ENCODE results near the gene SEL1L2.
A peak's percentile ranks its signal among the peaks of the same experiment; 100 is the strongest.

Gene SEL1L2

DNA sequence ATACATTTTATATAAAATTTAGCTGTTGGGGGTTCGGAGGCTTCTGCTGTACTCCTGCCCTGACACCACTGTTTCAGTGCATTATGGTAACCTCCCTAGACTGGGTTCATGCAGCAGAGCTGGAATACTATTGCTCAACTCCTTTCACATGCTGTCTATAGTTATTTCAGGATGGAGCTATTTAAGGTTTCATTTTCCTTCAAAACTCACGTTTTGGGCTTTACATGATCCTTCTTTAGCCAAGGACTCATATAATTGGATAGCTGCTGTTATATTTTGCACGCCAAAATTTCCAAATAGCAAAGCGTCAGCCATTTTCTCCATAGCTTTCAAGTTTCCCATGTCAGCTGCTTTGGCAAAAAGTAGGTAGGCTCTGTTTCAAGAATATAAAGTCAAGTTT, 76.8 kb downstream of the SEL1L2 start (continued):
- no peak for TF ChIP-seq MZF1 (tag by site-specific recombination; IDR thresholded peaks at IDR 0.05; ENCODE audit: borderline replicate concordance)

DNA sequence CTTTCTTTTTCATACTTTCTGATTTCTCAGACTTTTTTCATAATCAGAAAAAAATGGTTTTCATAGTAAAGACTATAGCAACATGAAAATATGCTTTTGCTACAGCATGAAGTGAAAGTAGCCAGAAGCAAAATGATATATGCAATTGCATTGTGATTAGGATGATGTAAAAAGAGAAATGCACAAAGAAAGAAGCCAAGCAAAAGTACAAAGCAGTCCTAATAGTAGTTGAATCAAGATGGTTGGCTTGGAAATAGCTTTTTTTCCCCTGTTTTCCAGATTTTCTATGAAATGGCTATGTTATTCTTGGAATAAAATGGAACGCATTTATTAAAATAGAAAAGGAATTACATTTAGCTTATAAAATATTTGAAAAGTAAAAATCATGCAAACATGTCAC, 77.3 kb downstream of the SEL1L2 start:
- no peak for TF ChIP-seq ZNF140 (tag by site-specific recombination; IDR thresholded peaks at IDR 0.05)
- TF ChIP-seq PRDM1 (tag by site-specific recombination; IDR thresholded peaks at IDR 0.05): peak; percentile 38; the same call in 1 of the 2 replicates
- no peak overlapping the region for H3K4me3 ChIP-seq (ENCODE audit: low read depth, low read length)
- no peaks in the 10 kb centered on the region for H3K9me3 ChIP-seq (ENCODE audit: control insufficient read depth, insufficient read depth, low read depth, low read length)
- no peak overlapping the region for H3K27ac ChIP-seq (ENCODE audit: extremely low read depth, low read depth, low read length)
- ChIA-PET CTCF (interaction anchor here (0.6 to 1.2 kb wide), 3 partner anchors 14 to 366 kb away, joined by 3 read pairs; no protein-coding TSS in a partner anchor), POLR2A (no interaction called here)
- no peaks in the 10 kb centered on the region for H3K36me3 ChIP-seq (ENCODE audit: control insufficient read depth in 2 of 2, insufficient read depth in 1 of 2, low read length in 2 of 2)
- H3K4me1 ChIP-seq (ENCODE audit: control insufficient read depth, insufficient read depth, low read length): no peaks in the 10 kb centered on the region

GRCh38 chr20:13910492-13910891, 79.9 kb downstream of the SEL1L2 start:
- CTCF ChIA-PET: interaction anchor here (0.6 to 0.8 kb wide), 2 partner anchors 11 to 16 kb away, joined by 3 to 7 read pairs; no protein-coding TSS in a partner anchor

More at GRCh38 chr20:13910492-13910891, 79.9 kb downstream of the SEL1L2 start:
- Histone ChIP-seq H3K27ac (ENCODE audit: extremely low read depth, low read depth, low read length) (no peak overlapping the region), H3K36me3 (ENCODE audit: control insufficient read depth in 2 of 2, insufficient read depth in 1 of 2, low read length in 2 of 2) (no peaks in the 10 kb centered on the region), H3K4me3 (ENCODE audit: low read depth, low read length) (no peak overlapping the region), H3K9me3 (ENCODE audit: control insufficient read depth, insufficient read depth, low read depth, low read length) (no peaks in the 10 kb centered on the region), H3K4me1 (ENCODE audit: control insufficient read depth, insufficient read depth, low read length) (no peaks in the 10 kb centered on the region)
- POLR2A ChIA-PET: no interaction called here
- no peak for TF ChIP-seq REST (tag by site-specific recombination; IDR thresholded peaks at IDR 0.05)
- TF ChIP-seq, protein P1, sequence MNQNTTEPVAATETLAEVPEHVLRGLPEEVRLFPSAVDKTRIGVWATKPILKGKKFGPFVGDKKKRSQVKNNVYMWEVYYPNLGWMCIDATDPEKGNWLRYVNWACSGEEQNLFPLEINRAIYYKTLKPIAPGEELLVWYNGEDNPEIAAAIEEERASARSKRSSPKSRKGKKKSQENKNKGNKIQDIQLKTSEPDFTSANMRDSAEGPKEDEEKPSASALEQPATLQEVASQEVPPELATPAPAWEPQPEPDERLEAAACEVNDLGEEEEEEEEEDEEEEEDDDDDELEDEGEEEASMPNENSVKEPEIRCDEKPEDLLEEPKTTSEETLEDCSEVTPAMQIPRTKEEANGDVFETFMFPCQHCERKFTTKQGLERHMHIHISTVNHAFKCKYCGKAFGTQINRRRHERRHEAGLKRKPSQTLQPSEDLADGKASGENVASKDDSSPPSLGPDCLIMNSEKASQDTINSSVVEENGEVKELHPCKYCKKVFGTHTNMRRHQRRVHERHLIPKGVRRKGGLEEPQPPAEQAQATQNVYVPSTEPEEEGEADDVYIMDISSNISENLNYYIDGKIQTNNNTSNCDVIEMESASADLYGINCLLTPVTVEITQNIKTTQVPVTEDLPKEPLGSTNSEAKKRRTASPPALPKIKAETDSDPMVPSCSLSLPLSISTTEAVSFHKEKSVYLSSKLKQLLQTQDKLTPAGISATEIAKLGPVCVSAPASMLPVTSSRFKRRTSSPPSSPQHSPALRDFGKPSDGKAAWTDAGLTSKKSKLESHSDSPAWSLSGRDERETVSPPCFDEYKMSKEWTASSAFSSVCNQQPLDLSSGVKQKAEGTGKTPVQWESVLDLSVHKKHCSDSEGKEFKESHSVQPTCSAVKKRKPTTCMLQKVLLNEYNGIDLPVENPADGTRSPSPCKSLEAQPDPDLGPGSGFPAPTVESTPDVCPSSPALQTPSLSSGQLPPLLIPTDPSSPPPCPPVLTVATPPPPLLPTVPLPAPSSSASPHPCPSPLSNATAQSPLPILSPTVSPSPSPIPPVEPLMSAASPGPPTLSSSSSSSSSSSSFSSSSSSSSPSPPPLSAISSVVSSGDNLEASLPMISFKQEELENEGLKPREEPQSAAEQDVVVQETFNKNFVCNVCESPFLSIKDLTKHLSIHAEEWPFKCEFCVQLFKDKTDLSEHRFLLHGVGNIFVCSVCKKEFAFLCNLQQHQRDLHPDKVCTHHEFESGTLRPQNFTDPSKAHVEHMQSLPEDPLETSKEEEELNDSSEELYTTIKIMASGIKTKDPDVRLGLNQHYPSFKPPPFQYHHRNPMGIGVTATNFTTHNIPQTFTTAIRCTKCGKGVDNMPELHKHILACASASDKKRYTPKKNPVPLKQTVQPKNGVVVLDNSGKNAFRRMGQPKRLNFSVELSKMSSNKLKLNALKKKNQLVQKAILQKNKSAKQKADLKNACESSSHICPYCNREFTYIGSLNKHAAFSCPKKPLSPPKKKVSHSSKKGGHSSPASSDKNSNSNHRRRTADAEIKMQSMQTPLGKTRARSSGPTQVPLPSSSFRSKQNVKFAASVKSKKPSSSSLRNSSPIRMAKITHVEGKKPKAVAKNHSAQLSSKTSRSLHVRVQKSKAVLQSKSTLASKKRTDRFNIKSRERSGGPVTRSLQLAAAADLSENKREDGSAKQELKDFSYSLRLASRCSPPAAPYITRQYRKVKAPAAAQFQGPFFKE (tag by site-specific recombination; IDR thresholded peaks at IDR 0.05; ENCODE audit: borderline replicate concordance): no peak
- no peak for TF ChIP-seq GLIS2 (tag by site-specific recombination; IDR thresholded peaks at IDR 0.05)
- no peak for TF ChIP-seq MZF1 (tag by site-specific recombination; IDR thresholded peaks at IDR 0.05; ENCODE audit: borderline replicate concordance)
- no peak for TF ChIP-seq ZNF211 (tag by site-specific recombination; IDR thresholded peaks at IDR 0.05; ENCODE audit: low read depth)
- TF ChIP-seq, protein P2, sequence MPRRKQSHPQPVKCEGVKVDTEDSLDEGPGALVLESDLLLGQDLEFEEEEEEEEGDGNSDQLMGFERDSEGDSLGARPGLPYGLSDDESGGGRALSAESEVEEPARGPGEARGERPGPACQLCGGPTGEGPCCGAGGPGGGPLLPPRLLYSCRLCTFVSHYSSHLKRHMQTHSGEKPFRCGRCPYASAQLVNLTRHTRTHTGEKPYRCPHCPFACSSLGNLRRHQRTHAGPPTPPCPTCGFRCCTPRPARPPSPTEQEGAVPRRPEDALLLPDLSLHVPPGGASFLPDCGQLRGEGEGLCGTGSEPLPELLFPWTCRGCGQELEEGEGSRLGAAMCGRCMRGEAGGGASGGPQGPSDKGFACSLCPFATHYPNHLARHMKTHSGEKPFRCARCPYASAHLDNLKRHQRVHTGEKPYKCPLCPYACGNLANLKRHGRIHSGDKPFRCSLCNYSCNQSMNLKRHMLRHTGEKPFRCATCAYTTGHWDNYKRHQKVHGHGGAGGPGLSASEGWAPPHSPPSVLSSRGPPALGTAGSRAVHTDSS (tag by site-specific recombination; IDR thresholded peaks at IDR 0.05): no peak
- TF ChIP-seq ZNF292 (tag by site-specific recombination; IDR thresholded peaks at IDR 0.05; ENCODE audit: borderline replicate concordance, low read depth): no peak
- no peak for TF ChIP-seq ZNF311 (tag by site-specific recombination; IDR thresholded peaks at IDR 0.05; ENCODE audit: borderline replicate concordance)
- no peak for TF ChIP-seq ZNF776 (tag by site-specific recombination; IDR thresholded peaks at IDR 0.05; ENCODE audit: borderline replicate concordance)
- no peak for TF ChIP-seq ZNF112 (tag by site-specific recombination; IDR thresholded peaks at IDR 0.05)
- no peak for TF ChIP-seq MEIS1 (CRISPR knock-in tag; IDR thresholded peaks at IDR 0.05; ENCODE audit: borderline replicate concordance)
- TF ChIP-seq ZNF580 (tag by site-specific recombination; IDR thresholded peaks at IDR 0.05): no peak
- TF ChIP-seq KLF9 (tag by site-specific recombination; IDR thresholded peaks at IDR 0.05; ENCODE audit: low read depth): no peak
